Dendritic cell treated with granulocyte-macrophage colony-stimulating factor and Interleukin-4, amounts not matched to agents 40 ng/mL and 50 ng/mL, for 4 days (primary cell): ENCODE measurements around the gene F13A1.

ENCODE experiments used
- H3K27ac Mint-ChIP-seq: one replicate; pipeline ENCODE4 v1.8.0; 2022; ENCODE audit warnings: mild to moderate bottlenecking, mixed read lengths
- H3K27me3 Mint-ChIP-seq: one replicate; pipeline ENCODE4 v1.8.0; 2022; ENCODE audit warnings: mild to moderate bottlenecking, mixed read lengths
- H3K36me3 Mint-ChIP-seq: one replicate; pipeline ENCODE4 v1.8.0; 2022; ENCODE audit warnings: low read depth, mixed read lengths
- H3K4me1 Mint-ChIP-seq: one replicate; pipeline ENCODE4 v1.8.0; 2022; ENCODE audit warnings: low read depth, mixed read lengths
- H3K4me3 Mint-ChIP-seq: one replicate; pipeline ENCODE4 v1.8.0; 2022; ENCODE audit warnings: mild to moderate bottlenecking, moderate library complexity, mixed read lengths
- H3K9me3 Mint-ChIP-seq: one replicate; pipeline ENCODE4 v1.8.0; 2022; ENCODE audit warnings: mixed read lengths
- intact Hi-C: fragments of 100-400 bp; cut with micrococcal nuclease; formaldehyde crosslinking; loops from one replicate; pipeline ENCODE4 v1.15.0; 2022

Gene F13A1

GRCh38 chr6:6248651-6249050 is 71.8 kb downstream of the F13A1 start:
- Mint-ChIP-seq H3K4me3 (no peak overlapping the region), H3K27ac (peak overlapping the region; percentile 55), H3K27me3 (no peaks in the 10 kb centered on the region), H3K9me3 (no peaks in the 10 kb centered on the region), H3K36me3 (peaks cover 100% of the 10 kb centered on the region), H3K4me1 (peaks cover 41% of the 10 kb centered on the region)
- intact Hi-C loops: no loop called here

- intact Hi-C loops: no loop called here
- Mint-ChIP-seq H3K27ac (no peak overlapping the region), H3K27me3 (no peaks in the 10 kb centered on the region), H3K36me3 (peaks cover 100% of the 10 kb centered on the region), H3K9me3 (no peaks in the 10 kb centered on the region), H3K4me3 (no peak overlapping the region), H3K4me1 (peaks cover 43% of the 10 kb centered on the region)
These were observed 73.9 kb downstream of the F13A1 start for GRCh38 chr6:6246544-6246943.

GRCh38 chr6:6244624-6245023 is 75.8 kb downstream of the F13A1 start:
- H3K4me3 Mint-ChIP-seq: no peak overlapping the region
- peaks cover 41% of the 10 kb centered on the region for H3K4me1 Mint-ChIP-seq
- no peak overlapping the region for H3K27ac Mint-ChIP-seq
- H3K36me3 Mint-ChIP-seq: peaks cover 100% of the 10 kb centered on the region
- intact Hi-C loops: no loop called here
- no peaks in the 10 kb centered on the region for H3K27me3 Mint-ChIP-seq
- no peaks in the 10 kb centered on the region for H3K9me3 Mint-ChIP-seq

GRCh38 chr6:6243846-6244245 is 76.6 kb downstream of the F13A1 start:
- H3K9me3 Mint-ChIP-seq: no peaks in the 10 kb centered on the region
- H3K4me3 Mint-ChIP-seq: no peak overlapping the region
- intact Hi-C loops: no loop called here
- peaks cover 100% of the 10 kb centered on the region for H3K36me3 Mint-ChIP-seq
- no peak overlapping the region for H3K27ac Mint-ChIP-seq
- H3K27me3 Mint-ChIP-seq: no peaks in the 10 kb centered on the region
- peaks cover 43% of the 10 kb centered on the region for H3K4me1 Mint-ChIP-seq

GRCh38 chr6:6239598-6240581 is 80.6 kb downstream of the F13A1 start:
- Mint-ChIP-seq H3K27me3 (no peaks in the 10 kb centered on the region), H3K27ac (no peak overlapping the region), H3K4me1 (peaks cover 46% of the 10 kb centered on the region), H3K4me3 (no peak overlapping the region), H3K36me3 (peaks cover 97% of the 10 kb centered on the region), H3K9me3 (no peaks in the 10 kb centered on the region)
- intact Hi-C loops: no loop called here

GRCh38 chr6:6236730-6237469 is 83.6 kb downstream of the F13A1 start:
- H3K27me3 Mint-ChIP-seq: no peaks in the 10 kb centered on the region
- peaks cover 97% of the 10 kb centered on the region for H3K36me3 Mint-ChIP-seq
- H3K27ac Mint-ChIP-seq: no peak overlapping the region
- intact Hi-C loops: no loop called here
- no peak overlapping the region for H3K4me3 Mint-ChIP-seq
- H3K4me1 Mint-ChIP-seq: peaks cover 51% of the 10 kb centered on the region
- H3K9me3 Mint-ChIP-seq: no peaks in the 10 kb centered on the region

GRCh38 chr6:6235786-6236185 is 84.7 kb downstream of the F13A1 start:
- intact Hi-C loops: no loop called here
- Mint-ChIP-seq H3K27ac (no peak overlapping the region), H3K27me3 (no peaks in the 10 kb centered on the region), H3K4me1 (peaks cover 62% of the 10 kb centered on the region), H3K36me3 (peaks cover 97% of the 10 kb centered on the region), H3K4me3 (no peak overlapping the region), H3K9me3 (no peaks in the 10 kb centered on the region)

- H3K27ac Mint-ChIP-seq: no peak overlapping the region
- peaks cover 65% of the 10 kb centered on the region for H3K4me1 Mint-ChIP-seq
- H3K9me3 Mint-ChIP-seq: no peaks in the 10 kb centered on the region
- intact Hi-C loops: no loop called here
- H3K36me3 Mint-ChIP-seq: peaks cover 97% of the 10 kb centered on the region
- H3K27me3 Mint-ChIP-seq: no peaks in the 10 kb centered on the region
- no peak overlapping the region for H3K4me3 Mint-ChIP-seq
These were observed 85.5 kb downstream of the F13A1 start for GRCh38 chr6:6234963-6235362.

- Mint-ChIP-seq H3K4me3 (no peak overlapping the region), H3K27me3 (no peaks in the 10 kb centered on the region), H3K4me1 (peaks cover 63% of the 10 kb centered on the region), H3K36me3 (peaks cover 100% of the 10 kb centered on the region), H3K27ac (peak overlapping the region; percentile 63), H3K9me3 (no peaks in the 10 kb centered on the region)
- intact Hi-C loops: no loop called here
These were observed 90.2 kb downstream of the F13A1 start for GRCh38 chr6:6230286-6230685.

GRCh38 chr6:6227896-6228295 is 92.6 kb downstream of the F13A1 start:
- intact Hi-C loops: no loop called here
- Mint-ChIP-seq H3K27me3 (no peaks in the 10 kb centered on the region), H3K9me3 (no peaks in the 10 kb centered on the region), H3K27ac (no peak overlapping the region), H3K4me3 (no peak overlapping the region), H3K4me1 (peaks cover 64% of the 10 kb centered on the region), H3K36me3 (peaks cover 99% of the 10 kb centered on the region)

- Mint-ChIP-seq H3K4me1 (peaks cover 51% of the 10 kb centered on the region), H3K4me3 (no peak overlapping the region), H3K27me3 (no peaks in the 10 kb centered on the region), H3K9me3 (no peaks in the 10 kb centered on the region), H3K27ac (no peak overlapping the region), H3K36me3 (peaks cover 99% of the 10 kb centered on the region)
- intact Hi-C loops: no loop called here
These were observed 94.5 kb downstream of the F13A1 start for GRCh38 chr6:6225885-6226529.

- H3K4me1 Mint-ChIP-seq: peaks cover 51% of the 10 kb centered on the region
- H3K4me3 Mint-ChIP-seq: no peak overlapping the region
- H3K27me3 Mint-ChIP-seq: no peaks in the 10 kb centered on the region
- no peaks in the 10 kb centered on the region for H3K9me3 Mint-ChIP-seq
- H3K36me3 Mint-ChIP-seq: peaks cover 99% of the 10 kb centered on the region
- intact Hi-C loops: no loop called here
- no peak overlapping the region for H3K27ac Mint-ChIP-seq
These were observed 95.5 kb downstream of the F13A1 start for GRCh38 chr6:6224933-6225486.

GRCh38 chr6:6221787-6222535 is 98.5 kb downstream of the F13A1 start:
- H3K4me3 Mint-ChIP-seq: no peak overlapping the region
- intact Hi-C loops: no loop called here
- H3K27me3 Mint-ChIP-seq: no peaks in the 10 kb centered on the region
- H3K36me3 Mint-ChIP-seq: peaks cover 96% of the 10 kb centered on the region
- H3K27ac Mint-ChIP-seq: no peak overlapping the region
- no peaks in the 10 kb centered on the region for H3K9me3 Mint-ChIP-seq
- peaks cover 60% of the 10 kb centered on the region for H3K4me1 Mint-ChIP-seq
